ENCODE data around the gene C1orf159. TPM values are rescaled to one million over a fixed set of nuclear protein-coding genes. Genes with fewer than 3 reads are reported as not detected.

C1orf159 gene
- total RNA-seq, 4 donors from 2014 or later: 14.0 to 32.0 (median 22.7) TPM

- no peaks in the 10 kb centered on the region for H3K27me3 ChIP-seq
- TF ChIP-seq POLR2A (IDR thresholded peaks at IDR 0.05) (no peak), CTCF (IDR thresholded peaks at IDR 0.05) (no peak)
- no peaks in the 10 kb centered on the region for H3K9me3 ChIP-seq
- peak overlapping the region in 1 of 4 donors; percentile 35 for H3K27ac ChIP-seq
- peak in 1 of 3 donors; percentile 34 for DNase-seq
- no peaks in the 10 kb centered on the region for H3K36me3 ChIP-seq
- H3K4me1 ChIP-seq: no peaks in the 10 kb centered on the region
- H3K4me3 ChIP-seq: no peak overlapping the region
These were observed 22.8 kb downstream of the C1orf159 start for GRCh38 chr1:1092894-1093609.

GRCh38 chr1:1092149-1092855 lies 23.6 kb downstream of the C1orf159 start:
- H3K27ac ChIP-seq: peak overlapping the region in 1 of 4 donors; percentile 35
- H3K27me3 ChIP-seq: no peaks in the 10 kb centered on the region
- H3K4me3 ChIP-seq: no peak overlapping the region
- no peaks in the 10 kb centered on the region for H3K9me3 ChIP-seq
- no peaks in the 10 kb centered on the region for H3K36me3 ChIP-seq
- DNase-seq: peak in 1 of 3 donors; percentile 43
- H3K4me1 ChIP-seq: no peaks in the 10 kb centered on the region
- TF ChIP-seq POLR2A (IDR thresholded peaks at IDR 0.05): no peak
- TF ChIP-seq CTCF (IDR thresholded peaks at IDR 0.05): no peak

DNA sequence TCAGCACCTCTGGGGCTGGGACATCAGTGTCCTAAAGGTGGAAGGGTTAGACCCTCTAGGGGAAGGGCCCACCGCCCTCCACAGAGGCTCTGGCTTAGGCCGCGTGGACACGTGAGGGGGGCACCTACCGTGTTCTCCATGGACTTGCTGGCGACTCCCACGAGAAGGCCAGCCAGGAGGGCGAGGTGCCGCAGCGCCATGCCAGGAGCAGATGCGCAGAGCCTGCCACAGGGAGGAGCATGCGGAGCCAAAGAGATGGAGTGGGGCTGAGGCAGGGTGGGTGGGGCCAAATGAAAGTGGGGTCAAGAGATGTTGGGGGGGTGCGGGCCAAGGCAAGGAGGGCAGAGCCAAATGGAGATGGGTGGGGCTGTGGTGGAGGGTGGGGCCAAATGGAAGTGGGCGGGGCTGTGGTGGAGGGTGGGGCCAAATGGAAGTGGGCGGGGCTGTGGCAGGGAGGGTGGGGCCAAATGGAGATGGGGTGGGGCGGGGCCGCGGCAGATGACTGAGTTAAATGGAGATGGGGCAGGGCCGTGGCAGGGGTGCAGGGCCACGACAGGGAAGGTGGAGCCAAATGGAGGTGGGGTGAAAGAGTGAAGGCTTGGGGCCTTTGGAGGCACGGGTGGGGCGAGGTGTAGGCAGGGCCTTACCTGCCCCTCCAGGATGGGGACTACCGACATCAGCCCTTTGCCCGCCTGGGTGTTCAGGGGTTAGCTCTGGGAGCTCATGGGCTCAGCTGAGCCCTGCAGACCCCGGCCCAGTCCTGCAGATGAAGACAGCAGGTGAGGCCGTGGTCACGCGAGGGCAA lies 24.3 kb downstream of the C1orf159 start:
- Histone ChIP-seq H3K27ac (no peak overlapping the region), H3K4me3 (no peak overlapping the region), H3K9me3 (no peaks in the 10 kb centered on the region), H3K27me3 (no peaks in the 10 kb centered on the region), H3K36me3 (no peaks in the 10 kb centered on the region), H3K4me1 (no peaks in the 10 kb centered on the region)
- TF ChIP-seq CTCF (IDR thresholded peaks at IDR 0.05) (no peak), POLR2A (IDR thresholded peaks at IDR 0.05) (no peak)
- peak in 1 of 3 donors; percentile 31 for DNase-seq

GRCh38 chr1:1090424-1091343 lies 25.2 kb downstream of the C1orf159 start:
- no peak overlapping the region for H3K4me3 ChIP-seq
- no peak overlapping the region for H3K27ac ChIP-seq
- DNase-seq: peak in 1 of 3 donors; percentile 34
- no peaks in the 10 kb centered on the region for H3K36me3 ChIP-seq
- H3K9me3 ChIP-seq: no peaks in the 10 kb centered on the region
- H3K27me3 ChIP-seq: no peaks in the 10 kb centered on the region
- no peaks in the 10 kb centered on the region for H3K4me1 ChIP-seq
- TF ChIP-seq POLR2A (IDR thresholded peaks at IDR 0.05): no peak
- no peak for TF ChIP-seq CTCF (IDR thresholded peaks at IDR 0.05)
